DMS79 (cell line): Measurements from ENCODE around the gene MICALL1.

Experiments
- DNase-seq: peaks from one replicate; lab custom pipeline; 2025; lab: John Stamatoyannopoulos, UW

Gene MICALL1

GRCh38 chr22:37906364-37907008 lies 389 bp downstream of the MICALL1 start:
- no peak for DNase-seq

GRCh38 chr22:37907036-37907954 lies 1.2 kb downstream of the MICALL1 start:
- DNase-seq: no peak

- DNase-seq: no peak
Observed at GRCh38 chr22:37909766-37910165, 3.7 kb downstream of the MICALL1 start.

- no peak for DNase-seq
Observed at GRCh38 chr22:37910890-37911672, 5.0 kb downstream of the MICALL1 start.

GRCh38 chr22:37911697-37912096 lies 5.6 kb downstream of the MICALL1 start:
- DNase-seq: no peak

- no peak for DNase-seq
Observed at GRCh38 chr22:37912171-37912570, 6.1 kb downstream of the MICALL1 start.

- DNase-seq: no peak
Observed at GRCh38 chr22:37913233-37913721, 7.2 kb downstream of the MICALL1 start.

- DNase-seq: no peak
Observed at GRCh38 chr22:37916311-37916710, 10.2 kb downstream of the MICALL1 start.

- DNase-seq: no peak
Observed at GRCh38 chr22:37917874-37918548, 11.9 kb downstream of the MICALL1 start.

- DNase-seq: no peak
Observed at GRCh38 chr22:37918580-37919270, 12.6 kb downstream of the MICALL1 start.

GRCh38 chr22:37920126-37920525 lies 14.0 kb downstream of the MICALL1 start:
- DNase-seq: no peak

- DNase-seq: no peak
Observed at GRCh38 chr22:37922191-37922590, 16.1 kb downstream of the MICALL1 start.

GRCh38 chr22:37923927-37924326 lies 17.8 kb downstream of the MICALL1 start:
- DNase-seq: no peak

- no peak for DNase-seq
Observed at GRCh38 chr22:37924386-37925065, 18.4 kb downstream of the MICALL1 start.

- no peak for DNase-seq
Observed at GRCh38 chr22:37925330-37925729, 19.2 kb downstream of the MICALL1 start.

GRCh38 chr22:37925767-37926166 lies 19.7 kb downstream of the MICALL1 start:
- no peak for DNase-seq

- DNase-seq: no peak
Observed at GRCh38 chr22:37926358-37926757, 20.3 kb downstream of the MICALL1 start.

GRCh38 chr22:37926771-37927636 lies 20.9 kb downstream of the MICALL1 start:
- DNase-seq: no peak

GRCh38 chr22:37927637-37927936 lies 21.5 kb downstream of the MICALL1 start:
- no peak for DNase-seq

GRCh38 chr22:37929390-37929789 lies 23.3 kb downstream of the MICALL1 start:
- DNase-seq: no peak
